T-helper 2 cell treated with Interferon-gamma antibody and Interleukin-4, amounts not matched to agents 5 μg/mL and 100 μg/mL, for 36 hours (primary cell): ENCODE data around the gene NEIL3.
"Not testable (repeated sequence)": the region's sequence is repeated elsewhere in the genome, so short reads cannot be mapped to it uniquely, and the experiment has no call there.

Experiments used
- DNase-seq: peaks from one replicate; pipeline ENCODE4 v3.0.0; 2021; ENCODE audit warnings: low spot score
- H3K27ac Mint-ChIP-seq: one replicate; pipeline ENCODE4 v1.8.0; 2021; ENCODE audit warnings: mild to moderate bottlenecking, mixed read lengths
- H3K27me3 Mint-ChIP-seq: one replicate; pipeline ENCODE4 v1.8.0; 2021; ENCODE audit warnings: low read depth, mixed read lengths
- H3K36me3 Mint-ChIP-seq: one replicate; pipeline ENCODE4 v1.8.0; 2021; ENCODE audit warnings: low read depth, mixed read lengths
- H3K4me1 Mint-ChIP-seq: one replicate; pipeline ENCODE4 v1.8.0; 2021; ENCODE audit warnings: low read depth, mixed read lengths
- H3K4me3 Mint-ChIP-seq: one replicate; pipeline ENCODE4 v1.8.0; 2022; ENCODE audit warnings: mild to moderate bottlenecking, moderate library complexity, mixed read lengths
- H3K9me3 Mint-ChIP-seq: one replicate; pipeline ENCODE4 v1.8.0; 2021; ENCODE audit warnings: mixed read lengths

The NEIL3 gene

DNA sequence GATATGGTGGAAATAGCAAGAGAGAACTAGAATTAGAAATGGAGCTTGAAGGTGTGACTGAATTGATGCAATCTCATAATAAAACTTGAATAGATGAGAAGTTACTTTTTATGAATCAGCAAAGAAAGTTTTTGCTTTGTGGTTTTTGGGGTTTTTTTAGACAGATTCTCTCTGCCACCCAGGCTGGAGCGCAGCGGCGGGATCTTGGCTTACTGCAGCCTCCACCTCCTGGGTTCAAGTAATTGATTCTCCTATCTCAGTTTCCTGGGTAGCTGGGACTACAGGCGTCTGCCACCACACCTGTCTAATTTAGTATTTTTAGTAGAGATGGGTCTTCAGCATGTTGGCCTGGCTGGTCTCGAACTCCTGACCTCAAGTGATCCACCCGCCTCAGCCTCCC is 23.7 kb upstream of the NEIL3 start:
- Mint-ChIP-seq H3K9me3 (no peaks in the 10 kb centered on the region), H3K27ac (no peak overlapping the region), H3K4me3 (no peak overlapping the region), H3K36me3 (no peaks in the 10 kb centered on the region), H3K4me1 (peaks cover 15% of the 10 kb centered on the region), H3K27me3 (peaks cover 3% of the 10 kb centered on the region)
- no peak for DNase-seq

DNA sequence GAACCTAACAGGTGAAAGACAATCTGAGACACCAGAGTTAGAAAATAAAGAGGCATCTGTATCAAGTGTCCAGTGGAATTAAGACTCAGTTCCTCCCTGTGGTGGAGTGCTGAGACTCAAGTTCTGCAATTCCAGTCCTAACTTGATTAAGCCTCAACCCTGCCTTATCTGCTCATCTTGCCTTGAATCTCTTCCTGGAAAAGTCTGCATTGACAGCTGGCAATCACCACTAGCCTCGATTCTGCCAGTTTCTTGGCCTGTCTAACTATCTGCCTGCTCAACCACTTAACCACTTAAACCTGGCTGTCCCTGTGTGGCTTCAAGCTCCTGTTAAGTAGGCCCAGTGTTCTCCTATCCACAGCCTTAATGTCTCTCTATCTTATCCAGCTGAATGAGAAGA is 22.4 kb upstream of the NEIL3 start:
- Mint-ChIP-seq H3K27ac (no peak overlapping the region), H3K27me3 (peaks cover 10% of the 10 kb centered on the region), H3K4me3 (no peak overlapping the region), H3K9me3 (no peaks in the 10 kb centered on the region), H3K36me3 (no peaks in the 10 kb centered on the region), H3K4me1 (peaks cover 15% of the 10 kb centered on the region)
- no peak for DNase-seq

DNA sequence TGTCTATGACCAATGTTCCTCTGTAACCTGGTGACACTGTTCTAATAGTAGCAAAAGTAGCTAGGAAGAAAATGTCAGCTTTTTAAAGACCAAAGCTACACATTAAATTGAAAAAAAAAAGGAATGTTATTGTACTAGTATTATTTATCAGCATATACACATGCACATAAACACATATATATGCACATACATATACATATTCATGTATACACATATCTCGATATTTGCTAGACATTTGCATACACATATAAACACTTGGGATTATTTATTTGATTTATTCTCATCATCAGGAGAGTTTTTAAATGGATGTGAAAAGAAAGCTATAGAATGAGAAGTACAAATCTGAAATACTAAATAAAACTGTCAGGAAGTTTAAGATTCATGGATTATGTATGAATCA is 21.3 kb upstream of the NEIL3 start:
- H3K4me1 Mint-ChIP-seq = peaks cover 15% of the 10 kb centered on the region
- no peaks in the 10 kb centered on the region for H3K36me3 Mint-ChIP-seq
- peaks cover 15% of the 10 kb centered on the region for H3K27me3 Mint-ChIP-seq

DNA sequence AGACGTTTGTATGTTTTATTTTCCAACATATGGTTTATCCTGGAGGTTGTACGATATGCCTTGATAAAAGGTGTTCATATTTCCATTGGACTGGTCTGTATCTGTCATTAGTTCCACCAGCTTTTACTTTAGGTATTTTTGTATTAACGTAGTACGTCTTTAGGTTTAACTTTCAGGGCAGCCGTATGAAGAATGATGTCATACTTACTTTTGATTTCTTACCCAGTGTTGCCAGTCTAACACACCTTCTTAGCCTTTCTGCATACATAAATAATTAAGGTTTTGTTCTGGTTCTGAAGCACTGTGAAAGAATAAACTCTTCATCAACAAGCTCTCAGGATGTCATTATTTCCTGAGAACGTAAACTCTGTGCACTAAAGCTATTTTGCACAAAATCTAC is 18.9 kb upstream of the NEIL3 start:
- Mint-ChIP-seq H3K4me1 (peaks cover 11% of the 10 kb centered on the region), H3K9me3 (no peaks in the 10 kb centered on the region), H3K36me3 (no peaks in the 10 kb centered on the region), H3K4me3 (no peak overlapping the region), H3K27ac (no peak overlapping the region), H3K27me3 (peaks cover 15% of the 10 kb centered on the region)
- DNase-seq = no peak

More for the DNA sequence above, 21.3 kb upstream of the NEIL3 start:
- no peak overlapping the region for H3K4me3 Mint-ChIP-seq
- no peak for DNase-seq
- no peaks in the 10 kb centered on the region for H3K9me3 Mint-ChIP-seq
- H3K27ac Mint-ChIP-seq = no peak overlapping the region

DNA sequence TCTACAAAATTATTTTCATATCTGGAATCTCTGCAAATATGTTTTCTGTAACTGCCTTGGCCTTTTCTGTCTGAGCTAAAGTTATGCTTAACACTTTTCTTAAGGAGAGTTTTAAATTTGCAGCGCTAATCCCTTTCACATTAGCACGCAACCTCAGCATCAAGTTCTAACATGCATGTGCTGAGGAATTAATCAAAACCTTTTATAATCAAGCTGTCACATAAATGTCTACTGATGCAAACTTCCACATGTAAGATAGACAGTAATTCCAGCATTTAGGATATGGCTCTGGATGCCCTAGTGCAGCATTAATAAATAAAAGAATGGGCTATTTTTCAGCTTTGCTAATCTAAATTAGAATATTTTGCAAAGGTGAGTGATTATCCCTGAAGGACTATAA is 17.5 kb upstream of the NEIL3 start:
- H3K9me3 Mint-ChIP-seq = no peaks in the 10 kb centered on the region
- no peaks in the 10 kb centered on the region for H3K36me3 Mint-ChIP-seq
- no peak overlapping the region for H3K4me3 Mint-ChIP-seq
- H3K27ac Mint-ChIP-seq = no peak overlapping the region
- H3K4me1 Mint-ChIP-seq = peaks cover 4% of the 10 kb centered on the region
- no peak for DNase-seq
- peaks cover 15% of the 10 kb centered on the region for H3K27me3 Mint-ChIP-seq

DNA sequence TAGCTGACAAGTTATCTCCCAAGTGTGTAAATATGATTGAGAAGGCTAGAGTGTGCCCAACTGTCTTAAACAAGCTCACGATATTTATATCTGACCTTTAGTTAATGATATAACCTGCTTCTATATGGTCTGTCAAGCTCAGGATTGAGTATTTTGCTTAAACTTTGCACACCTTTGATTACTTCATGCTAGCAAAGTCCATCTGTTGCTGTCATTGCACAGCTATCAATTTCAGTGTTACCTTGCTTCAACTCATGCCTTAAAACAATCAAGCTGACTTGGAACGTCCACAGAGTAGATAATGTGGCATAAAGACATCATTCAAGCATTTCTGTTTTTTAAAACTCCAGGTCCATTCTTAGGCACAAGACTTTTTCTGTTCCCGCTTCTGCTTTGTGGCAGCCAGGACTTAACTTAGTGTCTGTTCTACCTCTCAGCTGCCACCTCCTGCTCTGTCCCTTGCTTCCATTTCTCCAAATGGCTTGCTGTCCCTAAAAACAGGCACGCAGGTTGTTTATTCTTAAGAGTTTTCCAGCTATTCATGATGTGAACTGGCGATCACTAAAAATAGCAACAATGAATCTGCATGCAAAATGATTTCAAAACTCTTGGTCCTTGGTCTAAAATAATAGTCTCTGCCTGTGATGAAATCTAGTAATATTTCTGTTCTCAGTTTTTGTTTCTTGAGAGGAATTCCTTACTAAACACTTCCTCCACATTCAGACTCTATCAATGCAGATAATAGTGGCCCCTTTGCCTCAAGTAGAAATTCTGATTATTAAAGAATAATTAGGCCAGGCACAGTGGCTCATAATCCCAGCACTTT is 16.3 kb upstream of the NEIL3 start:
- H3K4me1 Mint-ChIP-seq = no peaks in the 10 kb centered on the region
- no peak overlapping the region for H3K4me3 Mint-ChIP-seq
- H3K36me3 Mint-ChIP-seq = peaks cover 3% of the 10 kb centered on the region
- H3K9me3 Mint-ChIP-seq = peaks cover 9% of the 10 kb centered on the region
- no peak overlapping the region for H3K27ac Mint-ChIP-seq
- peaks cover 15% of the 10 kb centered on the region for H3K27me3 Mint-ChIP-seq
- no peak for DNase-seq

DNA sequence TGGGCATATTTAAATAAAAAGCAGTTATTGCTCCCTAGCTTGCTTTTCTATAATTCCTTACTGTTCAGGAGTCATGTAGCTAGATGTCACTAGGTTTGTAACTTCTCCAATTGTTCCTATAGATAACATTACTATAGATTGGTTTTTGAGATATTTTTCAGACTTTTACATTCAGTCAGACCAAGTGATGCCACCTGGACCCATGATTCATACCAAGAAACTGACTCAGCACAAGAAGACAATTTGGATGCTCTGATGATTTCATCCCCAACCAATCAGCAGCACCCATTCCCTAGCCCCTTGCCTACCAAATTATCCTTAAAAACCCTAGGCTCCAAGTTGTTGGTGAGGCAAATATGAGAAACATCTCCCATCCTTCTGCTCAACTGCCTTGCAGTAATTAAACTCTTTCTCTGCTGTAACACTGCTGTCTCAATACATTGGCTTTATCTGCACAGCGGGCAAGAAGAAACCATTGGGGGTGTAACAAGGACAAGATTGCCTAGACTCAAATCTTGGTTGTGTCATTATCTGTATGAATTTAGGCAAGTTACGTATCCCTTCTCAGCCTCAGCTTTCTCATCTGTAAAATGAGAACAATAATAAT is 11.8 kb upstream of the NEIL3 start:
- H3K4me1 Mint-ChIP-seq = peaks cover 2% of the 10 kb centered on the region
- peaks cover 3% of the 10 kb centered on the region for H3K36me3 Mint-ChIP-seq
- no peak overlapping the region for H3K4me3 Mint-ChIP-seq
- peaks cover 4% of the 10 kb centered on the region for H3K27me3 Mint-ChIP-seq
- H3K27ac Mint-ChIP-seq = no peak overlapping the region
- peaks cover 9% of the 10 kb centered on the region for H3K9me3 Mint-ChIP-seq
- no peak for DNase-seq

DNA sequence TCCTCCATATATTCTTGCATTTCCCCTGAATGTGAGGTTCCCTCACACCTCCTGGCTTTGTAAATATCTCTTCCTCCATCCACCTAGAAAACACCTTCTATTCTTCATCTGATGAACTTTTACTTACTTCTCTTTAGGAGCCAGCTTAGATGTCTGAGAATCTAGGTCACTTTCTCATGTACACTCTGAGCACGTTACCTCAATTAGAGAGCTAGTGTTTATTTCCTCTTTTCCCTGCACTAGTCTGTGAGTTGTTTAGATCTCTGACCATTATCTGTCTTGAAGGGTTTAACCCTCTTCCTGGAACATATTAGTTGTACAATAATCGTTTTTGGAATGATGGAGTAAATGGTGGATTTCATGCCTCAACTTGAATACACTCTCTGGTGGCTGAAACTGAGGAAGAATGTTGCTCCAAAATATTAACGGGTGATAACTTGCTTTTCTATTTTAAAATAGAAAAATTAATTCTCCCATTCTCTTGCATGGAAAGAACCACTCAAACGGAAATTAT is 8.5 kb upstream of the NEIL3 start:
- no peak overlapping the region for H3K4me3 Mint-ChIP-seq
- no peaks in the 10 kb centered on the region for H3K27me3 Mint-ChIP-seq

DNA sequence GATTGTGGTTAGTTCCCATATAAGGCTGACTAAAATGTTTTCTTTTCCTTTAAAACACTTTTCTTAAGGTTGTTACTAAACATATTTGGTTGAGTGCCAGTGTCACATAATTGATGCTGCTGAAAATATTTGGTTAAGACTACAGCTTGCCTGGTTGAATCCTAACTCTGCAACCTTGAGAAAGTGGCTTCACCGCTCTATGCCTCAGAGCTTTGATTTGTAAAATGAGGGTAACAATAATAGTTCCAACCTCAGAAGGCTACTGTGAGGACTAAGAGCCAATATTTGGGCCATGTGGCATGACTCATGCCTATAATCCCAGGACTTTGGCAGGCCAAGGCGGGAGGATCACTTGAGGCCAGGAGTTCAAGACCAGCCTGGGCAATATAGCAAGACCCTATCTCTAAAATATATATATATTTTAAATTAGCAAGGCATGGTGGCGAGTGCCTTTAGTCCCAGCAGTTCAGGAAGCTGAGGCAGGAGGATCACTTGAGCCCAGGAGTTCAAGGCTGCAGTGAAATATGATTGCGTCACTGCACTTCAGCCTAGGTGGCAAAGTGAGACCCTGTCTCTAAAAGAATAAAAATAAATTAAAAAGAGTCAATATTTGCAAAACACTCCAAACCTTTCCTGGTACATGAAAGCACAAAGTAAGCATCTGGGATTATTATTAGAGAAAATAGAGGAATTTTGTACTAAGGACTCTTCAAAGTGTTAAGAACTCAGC is 7.1 kb upstream of the NEIL3 start:
- H3K36me3 Mint-ChIP-seq = peaks cover 5% of the 10 kb centered on the region
- H3K4me3 Mint-ChIP-seq = no peak overlapping the region
- no peaks in the 10 kb centered on the region for H3K27me3 Mint-ChIP-seq
- H3K9me3 Mint-ChIP-seq = peaks cover 7% of the 10 kb centered on the region
- no peak overlapping the region for H3K27ac Mint-ChIP-seq
- peaks cover 5% of the 10 kb centered on the region for H3K4me1 Mint-ChIP-seq
- no peak for DNase-seq

More for the DNA sequence above, 8.5 kb upstream of the NEIL3 start:
- H3K4me1 Mint-ChIP-seq = peaks cover 2% of the 10 kb centered on the region
- DNase-seq = no peak
- H3K36me3 Mint-ChIP-seq = peaks cover 5% of the 10 kb centered on the region
- no peak overlapping the region for H3K27ac Mint-ChIP-seq
- H3K9me3 Mint-ChIP-seq = peaks cover 9% of the 10 kb centered on the region

DNA sequence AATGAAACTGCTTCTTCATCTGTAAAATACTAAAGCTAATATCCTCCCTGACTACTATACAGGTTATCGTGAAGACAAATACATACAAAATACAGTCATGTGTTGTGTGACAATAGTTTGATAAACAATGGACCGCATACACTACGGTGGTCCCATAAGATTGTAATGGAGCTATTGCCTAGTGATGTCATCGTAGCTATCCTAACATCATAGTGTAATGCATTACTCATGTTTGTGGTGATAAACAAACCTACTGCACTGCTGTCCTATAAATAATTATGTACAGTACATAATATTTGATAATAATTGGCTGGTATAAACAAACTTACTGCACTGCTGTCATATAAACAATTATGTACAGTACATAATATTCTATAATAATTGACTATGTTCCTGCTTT is 5.6 kb upstream of the NEIL3 start:
- Mint-ChIP-seq H3K27me3 (no peaks in the 10 kb centered on the region), H3K9me3 (no peaks in the 10 kb centered on the region), H3K4me3 (no peak overlapping the region), H3K36me3 (peaks cover 2% of the 10 kb centered on the region), H3K27ac (no peak overlapping the region), H3K4me1 (peaks cover 18% of the 10 kb centered on the region)
- no peak for DNase-seq

DNA sequence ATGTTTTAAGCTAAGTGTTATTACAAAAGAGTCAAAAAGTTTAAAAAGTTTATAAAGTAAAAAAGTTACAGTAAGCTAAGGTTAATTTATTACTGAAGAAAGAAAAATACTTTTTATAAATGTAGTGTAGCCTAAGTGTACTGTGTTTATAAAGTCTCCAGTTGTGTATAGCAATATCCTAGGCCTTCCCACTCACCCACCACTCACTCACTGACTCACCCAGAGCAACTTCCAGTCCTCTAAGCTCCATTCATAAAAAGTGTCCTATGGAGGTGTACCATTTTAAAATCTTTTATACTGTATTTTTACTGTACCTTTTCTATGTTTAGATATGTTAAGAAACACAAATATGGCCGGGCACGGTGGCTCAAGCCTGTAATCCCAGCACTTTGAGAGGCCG is 4.8 kb upstream of the NEIL3 start:
- DNase-seq, H3K27ac Mint-ChIP-seq, H3K4me3 Mint-ChIP-seq, H3K9me3 Mint-ChIP-seq, H3K36me3 Mint-ChIP-seq, H3K27me3 Mint-ChIP-seq: not testable (repeated sequence)
- peaks cover 22% of the 10 kb centered on the region for H3K4me1 Mint-ChIP-seq

DNA sequence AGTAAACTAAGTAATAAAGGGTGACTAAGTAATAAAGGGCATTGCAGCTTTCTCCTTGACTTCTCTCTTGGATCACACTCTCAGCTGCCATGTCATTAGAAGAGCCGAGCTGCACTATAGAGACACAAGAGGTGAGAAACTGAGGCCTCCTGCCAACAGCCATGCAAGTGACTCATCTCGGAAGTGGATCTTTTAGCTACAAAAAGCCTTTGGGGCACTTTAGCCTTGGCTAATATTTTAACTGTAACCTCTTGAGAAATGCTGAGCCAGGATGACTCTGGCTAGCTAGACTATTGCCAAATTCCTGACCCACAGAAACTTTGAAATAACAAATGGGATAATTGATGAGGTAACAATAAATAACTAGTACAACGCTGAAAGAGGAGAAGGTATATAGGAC is 1.5 kb upstream of the NEIL3 start:
- peak overlapping the region; percentile 98 for H3K27ac Mint-ChIP-seq
- peak overlapping the region; percentile 99 for H3K4me3 Mint-ChIP-seq
- no peak for DNase-seq
- peaks cover 35% of the 10 kb centered on the region for H3K4me1 Mint-ChIP-seq
- no peaks in the 10 kb centered on the region for H3K27me3 Mint-ChIP-seq
- H3K36me3 Mint-ChIP-seq = peaks cover 19% of the 10 kb centered on the region
- H3K9me3 Mint-ChIP-seq = no peaks in the 10 kb centered on the region

DNA sequence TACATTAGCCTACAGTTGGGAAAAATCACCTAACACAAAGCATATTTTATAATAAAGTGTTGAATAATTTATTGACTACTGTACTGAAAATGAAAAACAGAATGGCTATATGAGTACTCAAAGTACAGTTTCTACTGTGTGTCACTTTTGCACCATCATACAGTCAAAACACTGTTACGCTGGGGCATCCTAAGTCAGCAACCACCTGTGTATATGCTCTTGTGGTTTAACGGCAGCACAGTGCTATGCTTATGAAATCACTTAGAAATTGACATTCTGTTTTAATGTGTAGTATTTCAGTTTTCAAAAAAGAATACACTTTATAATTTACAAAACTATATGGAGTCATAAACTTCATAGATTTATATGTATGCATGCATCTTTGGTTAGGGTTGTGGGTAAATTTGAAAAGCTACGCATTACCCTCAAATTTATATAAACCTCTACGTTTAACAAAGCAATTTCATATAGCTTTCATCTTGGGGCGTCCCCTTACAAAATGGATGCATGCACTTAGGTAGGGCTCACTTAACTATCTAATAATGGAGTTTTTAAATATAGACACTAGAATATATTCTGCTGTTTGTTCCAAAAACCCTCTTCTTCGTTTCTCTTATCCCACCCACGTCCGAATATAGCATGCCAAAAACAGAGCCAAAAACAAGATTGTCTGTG is 690 bp upstream of the NEIL3 start:
- no peaks in the 10 kb centered on the region for H3K9me3 Mint-ChIP-seq
- H3K27me3 Mint-ChIP-seq = no peaks in the 10 kb centered on the region
- DNase-seq = peak; percentile 41
- peaks cover 44% of the 10 kb centered on the region for H3K4me1 Mint-ChIP-seq
- peak overlapping the region; percentile 99 for H3K4me3 Mint-ChIP-seq
- H3K36me3 Mint-ChIP-seq = peaks cover 28% of the 10 kb centered on the region
- H3K27ac Mint-ChIP-seq = peak overlapping the region; percentile 98
